ENCODE measurements around the gene SLC30A10. TPM values are rescaled to one million over a fixed set of nuclear protein-coding genes. Genes with fewer than 3 reads are reported as not detected.
"Not testable (repeated sequence)": the region's sequence is repeated elsewhere in the genome, so short reads cannot be mapped to it uniquely, and the experiment has no call there.

SLC30A10 gene
- total RNA-seq, 2 experiments from 2014 or later = not detected

- intact Hi-C loops (cut with micrococcal nuclease); H3K4me1 Mint-ChIP-seq (ENCODE audit: low read depth); H3K27ac Mint-ChIP-seq; DNase-seq; H3K4me3 Mint-ChIP-seq; H3K9me3 Mint-ChIP-seq; H3K36me3 Mint-ChIP-seq (ENCODE audit: low read depth); CTCF ChIA-PET: not testable (repeated sequence)
- H3K27me3 Mint-ChIP-seq (ENCODE audit: low read depth) = peaks cover 12% of the 10 kb centered on the region
These were observed 20.9 kb upstream of the SLC30A10 start for GRCh38 chr1:219949227-219949626.

GRCh38 chr1:219948766-219949165, 20.4 kb upstream of the SLC30A10 start:
- intact Hi-C loops (cut with micrococcal nuclease); CTCF ChIA-PET; DNase-seq; H3K36me3 Mint-ChIP-seq (ENCODE audit: low read depth); H3K4me3 Mint-ChIP-seq; H3K9me3 Mint-ChIP-seq; H3K27ac Mint-ChIP-seq; H3K4me1 Mint-ChIP-seq (ENCODE audit: low read depth): not testable (repeated sequence)
- peaks cover 13% of the 10 kb centered on the region for H3K27me3 Mint-ChIP-seq (ENCODE audit: low read depth)

GRCh38 chr1:219945795-219946194, 17.4 kb upstream of the SLC30A10 start:
- peaks cover 1% of the 10 kb centered on the region for H3K9me3 Mint-ChIP-seq
- H3K36me3 Mint-ChIP-seq (ENCODE audit: low read depth) = no peaks in the 10 kb centered on the region
- peaks cover 23% of the 10 kb centered on the region for H3K27me3 Mint-ChIP-seq (ENCODE audit: low read depth)
- intact Hi-C loops (cut with micrococcal nuclease) = no loop called here
- no peak for DNase-seq
- H3K4me1 Mint-ChIP-seq (ENCODE audit: low read depth) = no peaks in the 10 kb centered on the region
- no peak overlapping the region for H3K4me3 Mint-ChIP-seq
- H3K27ac Mint-ChIP-seq = no peak overlapping the region
- CTCF ChIA-PET = no interaction called here

- CTCF ChIA-PET = no interaction called here
- no peak overlapping the region for H3K27ac Mint-ChIP-seq
- intact Hi-C loops (cut with micrococcal nuclease) = no loop called here
- no peak overlapping the region for H3K4me3 Mint-ChIP-seq
- H3K27me3 Mint-ChIP-seq (ENCODE audit: low read depth) = peaks cover 32% of the 10 kb centered on the region
- no peaks in the 10 kb centered on the region for H3K36me3 Mint-ChIP-seq (ENCODE audit: low read depth)
- H3K9me3 Mint-ChIP-seq = peaks cover 1% of the 10 kb centered on the region
- DNase-seq = no peak
- H3K4me1 Mint-ChIP-seq (ENCODE audit: low read depth) = no peaks in the 10 kb centered on the region
These were observed 13.1 kb upstream of the SLC30A10 start for GRCh38 chr1:219941179-219942118.

- no peak for DNase-seq
- intact Hi-C loops (cut with micrococcal nuclease) = no loop called here
- no peak overlapping the region for H3K27ac Mint-ChIP-seq
These were observed 12.3 kb upstream of the SLC30A10 start for GRCh38 chr1:219940707-219941106.

GRCh38 chr1:219938706-219939105, 10.3 kb upstream of the SLC30A10 start:
- no peak overlapping the region for H3K27ac Mint-ChIP-seq
- no peaks in the 10 kb centered on the region for H3K4me1 Mint-ChIP-seq (ENCODE audit: low read depth)
- no peak for DNase-seq
- H3K4me3 Mint-ChIP-seq = no peak overlapping the region
- CTCF ChIA-PET = no interaction called here
- H3K9me3 Mint-ChIP-seq = peaks cover 1% of the 10 kb centered on the region
- intact Hi-C loops (cut with micrococcal nuclease) = no loop called here
- no peaks in the 10 kb centered on the region for H3K36me3 Mint-ChIP-seq (ENCODE audit: low read depth)
- H3K27me3 Mint-ChIP-seq (ENCODE audit: low read depth) = peaks cover 29% of the 10 kb centered on the region

More at GRCh38 chr1:219940707-219941106, 12.3 kb upstream of the SLC30A10 start:
- Mint-ChIP-seq H3K27me3 (ENCODE audit: low read depth) (peaks cover 32% of the 10 kb centered on the region), H3K4me1 (ENCODE audit: low read depth) (no peaks in the 10 kb centered on the region), H3K36me3 (ENCODE audit: low read depth) (no peaks in the 10 kb centered on the region), H3K9me3 (peaks cover 1% of the 10 kb centered on the region), H3K4me3 (no peak overlapping the region)
- CTCF ChIA-PET = no interaction called here

- H3K27me3 Mint-ChIP-seq (ENCODE audit: low read depth) = peaks cover 28% of the 10 kb centered on the region
- H3K9me3 Mint-ChIP-seq; DNase-seq; H3K36me3 Mint-ChIP-seq (ENCODE audit: low read depth); H3K27ac Mint-ChIP-seq; H3K4me3 Mint-ChIP-seq; H3K4me1 Mint-ChIP-seq (ENCODE audit: low read depth); CTCF ChIA-PET; intact Hi-C loops (cut with micrococcal nuclease): not testable (repeated sequence)
These were observed 5.4 kb upstream of the SLC30A10 start for GRCh38 chr1:219933763-219934162.

- H3K27ac Mint-ChIP-seq = no peak overlapping the region
- no peak overlapping the region for H3K4me3 Mint-ChIP-seq
- intact Hi-C loops (cut with micrococcal nuclease) = no loop called here
- H3K36me3 Mint-ChIP-seq (ENCODE audit: low read depth) = no peaks in the 10 kb centered on the region
- H3K27me3 Mint-ChIP-seq (ENCODE audit: low read depth) = peaks cover 39% of the 10 kb centered on the region
- CTCF ChIA-PET = no interaction called here
- no peak for DNase-seq
- H3K4me1 Mint-ChIP-seq (ENCODE audit: low read depth) = peaks cover 11% of the 10 kb centered on the region
- H3K9me3 Mint-ChIP-seq = no peaks in the 10 kb centered on the region
These were observed 2.7 kb upstream of the SLC30A10 start for GRCh38 chr1:219931033-219931432.

GRCh38 chr1:219928791-219929118, 398 bp upstream of the SLC30A10 start:
- Mint-ChIP-seq H3K4me3 (peak overlapping the region; percentile 21), H3K36me3 (ENCODE audit: low read depth) (no peaks in the 10 kb centered on the region), H3K4me1 (ENCODE audit: low read depth) (peaks cover 11% of the 10 kb centered on the region), H3K27me3 (ENCODE audit: low read depth) (peaks cover 47% of the 10 kb centered on the region), H3K27ac (no peak overlapping the region), H3K9me3 (no peaks in the 10 kb centered on the region)
- intact Hi-C loops (cut with micrococcal nuclease) = no loop called here
- DNase-seq = no peak
- CTCF ChIA-PET = no interaction called here

- Mint-ChIP-seq H3K27ac (no peak overlapping the region), H3K9me3 (no peaks in the 10 kb centered on the region), H3K4me3 (peak overlapping the region; percentile 46), H3K36me3 (ENCODE audit: low read depth) (no peaks in the 10 kb centered on the region), H3K27me3 (ENCODE audit: low read depth) (peaks cover 50% of the 10 kb centered on the region), H3K4me1 (ENCODE audit: low read depth) (peaks cover 11% of the 10 kb centered on the region)
- CTCF ChIA-PET = interaction anchor here (0.6 kb wide), 1 partner anchor 147 kb away, joined by 3 read pairs; no protein-coding TSS in a partner anchor
- intact Hi-C loops (cut with micrococcal nuclease) = no loop called here
- no peak for DNase-seq
These were observed 930 bp downstream of the SLC30A10 start for GRCh38 chr1:219927298-219927955.

GRCh38 chr1:219926363-219926998, 1.9 kb downstream of the SLC30A10 start:
- H3K4me1 Mint-ChIP-seq (ENCODE audit: low read depth) = peaks cover 11% of the 10 kb centered on the region
- H3K4me3 Mint-ChIP-seq = no peak overlapping the region
- H3K36me3 Mint-ChIP-seq (ENCODE audit: low read depth) = no peaks in the 10 kb centered on the region
- no peak overlapping the region for H3K27ac Mint-ChIP-seq
- peaks cover 50% of the 10 kb centered on the region for H3K27me3 Mint-ChIP-seq (ENCODE audit: low read depth)
- CTCF ChIA-PET = no interaction called here
- intact Hi-C loops (cut with micrococcal nuclease) = no loop called here
- H3K9me3 Mint-ChIP-seq = no peaks in the 10 kb centered on the region
- no peak for DNase-seq

GRCh38 chr1:219924342-219924741, 4.0 kb downstream of the SLC30A10 start:
- H3K27me3 Mint-ChIP-seq (ENCODE audit: low read depth) = peaks cover 43% of the 10 kb centered on the region
- no peak for DNase-seq
- no peak overlapping the region for H3K4me3 Mint-ChIP-seq
- H3K9me3 Mint-ChIP-seq = no peaks in the 10 kb centered on the region
- no peak overlapping the region for H3K27ac Mint-ChIP-seq
- H3K4me1 Mint-ChIP-seq (ENCODE audit: low read depth) = peaks cover 11% of the 10 kb centered on the region
- CTCF ChIA-PET = interaction anchor here (0.6 to 1.6 kb wide), 2 partner anchors 9 to 65 kb away, joined by 3 to 4 read pairs; no protein-coding TSS in a partner anchor
- no peaks in the 10 kb centered on the region for H3K36me3 Mint-ChIP-seq (ENCODE audit: low read depth)
- intact Hi-C loops (cut with micrococcal nuclease) = no loop called here
